Measurements from ENCODE around the gene ARHGAP40. TPM values are rescaled to one million over a fixed set of nuclear protein-coding genes. Genes with fewer than 3 reads are reported as not detected.

The ARHGAP40 gene
- total RNA-seq, 1 donor, result not detected

GRCh38 chr20:38585404-38586180 is 16.0 kb upstream of the ARHGAP40 start:
- TF ChIP-seq CTCF (IDR thresholded peaks at IDR 0.05; ENCODE audit: insufficient read depth, low read depth, low read length), result no peak
- DNase-seq (ENCODE audit: low read depth), result no peak
- no peak overlapping the region for H3K4me3 ChIP-seq (ENCODE audit: low read depth, low read length)

GRCh38 chr20:38586181-38586525 is 15.5 kb upstream of the ARHGAP40 start:
- TF ChIP-seq CTCF (IDR thresholded peaks at IDR 0.05; ENCODE audit: insufficient read depth, low read depth, low read length), result no peak
- no peak overlapping the region for H3K4me3 ChIP-seq (ENCODE audit: low read depth, low read length)
- no peak for DNase-seq (ENCODE audit: low read depth)

- TF ChIP-seq CTCF (IDR thresholded peaks at IDR 0.05; ENCODE audit: insufficient read depth, low read depth, low read length), result no peak
- H3K4me3 ChIP-seq (ENCODE audit: low read depth, low read length), result no peak overlapping the region
- DNase-seq (ENCODE audit: low read depth), result no peak
Measured at GRCh38 chr20:38588303-38588702, 13.3 kb upstream of the ARHGAP40 start.

DNA sequence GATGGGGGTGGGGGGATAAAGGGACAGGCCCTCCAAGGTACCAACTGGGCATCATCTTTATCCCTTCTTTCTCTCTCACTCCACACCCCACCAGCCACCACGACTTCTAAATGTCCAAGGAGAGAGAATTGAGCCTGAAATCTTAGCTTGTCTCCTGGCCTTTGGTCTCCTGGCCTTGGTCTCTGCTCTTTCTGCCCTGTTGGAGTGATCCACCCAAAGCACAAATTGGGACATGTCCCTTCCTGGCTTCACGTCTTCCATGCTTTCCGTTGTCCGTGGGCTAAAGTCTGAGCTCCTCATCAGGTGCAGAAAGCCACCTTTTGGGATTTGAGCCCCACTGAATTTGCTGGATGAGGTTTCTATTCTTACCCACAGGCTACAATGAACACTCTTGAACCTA is 12.3 kb upstream of the ARHGAP40 start:
- DNase-seq (ENCODE audit: low read depth), result no peak
- H3K4me3 ChIP-seq (ENCODE audit: low read depth, low read length), result no peak overlapping the region
- no peak for TF ChIP-seq CTCF (IDR thresholded peaks at IDR 0.05; ENCODE audit: insufficient read depth, low read depth, low read length)

DNA sequence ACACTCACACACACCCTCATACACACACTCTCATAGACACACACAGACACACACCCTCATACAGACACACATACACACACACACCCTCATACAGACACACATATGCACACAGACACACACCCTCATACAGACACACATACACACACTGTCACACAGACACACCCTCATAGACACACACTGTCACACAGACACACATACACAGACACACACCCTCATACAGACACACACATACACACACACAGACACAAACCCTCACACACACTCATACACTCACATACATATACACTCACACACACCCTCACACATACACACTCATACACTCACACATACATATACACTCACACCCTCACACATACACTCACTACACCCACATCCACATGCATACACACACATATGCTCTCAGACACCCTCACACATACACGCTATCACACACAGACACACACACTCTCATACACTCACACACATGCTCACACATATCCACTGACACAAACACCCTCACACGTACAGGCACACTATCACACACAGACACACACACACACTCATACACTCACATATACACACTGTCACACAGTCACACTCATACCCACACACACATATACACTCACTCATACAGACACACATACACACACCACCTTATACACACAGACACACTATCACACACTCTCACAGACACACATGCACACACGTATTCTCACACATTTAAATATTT is 11.5 kb upstream of the ARHGAP40 start:
- H3K4me3 ChIP-seq (ENCODE audit: low read depth, low read length), result no peak overlapping the region
- no peak for TF ChIP-seq CTCF (IDR thresholded peaks at IDR 0.05; ENCODE audit: insufficient read depth, low read depth, low read length)
- DNase-seq (ENCODE audit: low read depth), result no peak

DNA sequence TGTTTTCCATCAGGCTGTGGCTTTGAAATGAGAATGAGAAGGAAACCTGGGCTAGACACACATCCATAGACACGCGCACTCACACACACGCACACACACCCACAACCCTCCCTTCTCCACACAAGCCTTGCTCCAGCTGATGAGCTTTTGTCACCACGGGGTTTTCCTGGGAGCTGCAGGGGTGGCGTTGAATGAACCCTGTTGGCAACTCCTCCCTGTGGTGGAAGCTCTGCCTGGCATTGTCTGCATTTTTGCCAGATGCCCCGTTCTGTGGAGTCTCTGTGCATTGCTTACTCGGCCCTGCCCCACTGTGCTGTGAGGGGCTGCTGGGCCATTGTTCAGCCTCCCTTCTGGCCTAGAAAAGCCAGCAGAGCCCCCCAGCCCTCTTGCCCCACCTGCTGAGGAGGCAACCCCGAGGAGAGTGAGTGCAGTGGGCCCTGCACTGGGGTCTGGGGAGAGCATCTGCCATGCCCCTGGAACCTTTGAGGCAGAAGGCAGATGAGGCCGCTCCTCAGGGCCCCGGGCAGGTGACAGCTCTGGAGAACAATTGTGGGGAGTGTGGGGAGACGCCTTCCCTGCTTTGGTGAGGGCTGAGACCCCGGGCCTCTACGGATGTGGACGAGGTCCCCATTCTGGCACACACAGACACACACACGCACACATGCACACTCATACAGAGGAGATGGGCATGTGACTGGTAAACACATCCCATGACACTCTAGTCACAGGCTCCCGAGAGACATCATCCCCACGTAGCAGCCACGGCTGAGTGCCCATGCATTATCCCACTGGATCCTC is 10.7 kb upstream of the ARHGAP40 start:
- H3K4me3 ChIP-seq (ENCODE audit: low read depth, low read length), result no peak overlapping the region
- no peak for DNase-seq (ENCODE audit: low read depth)
- TF ChIP-seq CTCF (IDR thresholded peaks at IDR 0.05; ENCODE audit: insufficient read depth, low read depth, low read length), result no peak
